Neural cell (in vitro differentiated cells): ENCODE measurements around the gene ZBTB7C. TPM values are rescaled to one million over a fixed set of nuclear protein-coding genes. Genes with fewer than 3 reads are reported as not detected.

Source experiments
- H2AFZ ChIP-seq: fragments of 200-600, 300-800 bp; sonication (generic), shearing (Covaris generic); 2 replicates; pipeline ENCODE4 v1.6.0; 2014; ENCODE audit warnings: low read depth, mild to moderate bottlenecking, antibody characterized with exemption, low read length, moderate library complexity
- H3F3A ChIP-seq: fragments of 200-600 bp; shearing (Covaris generic); 2 replicates; pipeline ENCODE4 v1.6.1; 2016; ENCODE audit warnings: mild to moderate bottlenecking, moderate library complexity, mixed read lengths, antibody characterized with exemption, low read length; ENCODE audit not compliant: insufficient read depth, poor library complexity, severe bottlenecking
- H3K27ac ChIP-seq: fragments of 200-600, 300-800 bp; sonication (generic), shearing (Covaris generic); 2 replicates; pipeline ENCODE4 v1.5.1; 2014; ENCODE audit warnings: mild to moderate bottlenecking, low read length, moderate library complexity
- H3K27me3 ChIP-seq: fragments of 300-800, 200-600 bp; sonication (generic), shearing (Covaris generic); 2 replicates; pipeline ENCODE4 v1.6.0; 2014; ENCODE audit warnings: mild to moderate bottlenecking, low read depth, low read length, moderate library complexity; ENCODE audit not compliant: insufficient read depth
- H3K36me3 ChIP-seq: fragments of 300-800, 200-600 bp; sonication (generic), shearing (Covaris generic); 2 replicates; pipeline ENCODE4 v1.5.1; 2014; ENCODE audit warnings: mild to moderate bottlenecking, antibody characterized with exemption, low read length, moderate library complexity; ENCODE audit not compliant: insufficient read depth
- H3K4me2 ChIP-seq: fragments of 300-800, 200-600 bp; sonication (generic), shearing (Covaris generic); 2 replicates; pipeline ENCODE4 v1.6.0; 2014; ENCODE audit warnings: mild to moderate bottlenecking, low read length
- H3K4me3 ChIP-seq: fragments of 300-800, 200-600 bp; sonication (generic), shearing (Covaris generic); 2 replicates; pipeline ENCODE4 v1.5.1; 2014; ENCODE audit warnings: mild to moderate bottlenecking, low read length, moderate library complexity
- H3K79me2 ChIP-seq: fragments of 200-600 bp; shearing (Covaris generic); replicated peaks from 2 replicates; pipeline ENCODE4 v1.6.0; 2014; ENCODE audit warnings: mild to moderate bottlenecking, low read length, moderate library complexity; ENCODE audit not compliant: insufficient read depth
- H3K9ac ChIP-seq: fragments of 300-800, 200-600 bp; sonication (generic), shearing (Covaris generic); 2 replicates; pipeline ENCODE4 v1.6.1; 2016; ENCODE audit warnings: mild to moderate bottlenecking, low read length, mixed read lengths
- H3K9me2 ChIP-seq: fragments of 200-600 bp; shearing (Covaris generic); 2 replicates; pipeline ENCODE4 v1.6.1; 2016; ENCODE audit warnings: mild to moderate bottlenecking, low read length, mixed read lengths; ENCODE audit not compliant: insufficient read depth
- H3K9me3 ChIP-seq: fragments of 200-600, 300-800 bp; sonication (generic), shearing (Covaris generic); 2 replicates; pipeline ENCODE4 v1.6.1; 2016; ENCODE audit warnings: mild to moderate bottlenecking, mixed run types, low read length, moderate library complexity, mixed read lengths
- H4K20me1 ChIP-seq: fragments of 200-600 bp; shearing (Covaris generic); 2 replicates; pipeline ENCODE4 v1.6.1; 2016; ENCODE audit warnings: mild to moderate bottlenecking, mixed run types; ENCODE audit not compliant: insufficient read depth
- CTCF ChIP-seq: fragments of 450-650 bp; IDR thresholded peaks from 2 replicates; pipeline ENCODE4 v1.5.1; 2014; ENCODE audit warnings: antibody characterized with exemption, mild to moderate bottlenecking, moderate library complexity; ENCODE audit not compliant: poor library complexity, severe bottlenecking
- EP300 ChIP-seq: fragments of 450-650 bp; conservative IDR thresholded peaks from 2 replicates; pipeline ENCODE4 v1.6.1; 2014; ENCODE audit warnings: antibody characterized with exemption, mild to moderate bottlenecking, moderate library complexity; ENCODE audit not compliant: poor library complexity, severe bottlenecking
- EZH2 ChIP-seq: fragments of 200-600, 300-800 bp; shearing (Covaris generic), sonication (generic); IDR thresholded peaks from 2 replicates; pipeline ENCODE4 v1.6.1; 2014; ENCODE audit warnings: antibody characterized with exemption, low read length, borderline replicate concordance, mild to moderate bottlenecking; ENCODE audit not compliant: insufficient read depth, poor library complexity, severe bottlenecking
- MXI1 ChIP-seq: fragments of 450-650 bp; conservative IDR thresholded peaks from 2 replicates; pipeline ENCODE4 v1.6.1; 2014; ENCODE audit warnings: antibody characterized with exemption, mild to moderate bottlenecking; ENCODE audit not compliant: poor library complexity, severe bottlenecking
- POLR2AphosphoS5 ChIP-seq: IDR thresholded peaks from 2 replicates; pipeline ENCODE4 v1.6.1; 2012
- RAD21 ChIP-seq: fragments of 450-650 bp; conservative IDR thresholded peaks from 2 replicates; pipeline ENCODE4 v1.6.1; 2014; ENCODE audit warnings: antibody characterized with exemption, mild to moderate bottlenecking, moderate library complexity
- SMC3 ChIP-seq: fragments of 450-650 bp; conservative IDR thresholded peaks from 2 replicates; pipeline ENCODE4 v1.6.1; 2014; ENCODE audit warnings: antibody characterized with exemption, mild to moderate bottlenecking, moderate library complexity; ENCODE audit not compliant: poor library complexity
- TAF1 ChIP-seq: IDR thresholded peaks from 2 replicates; pipeline ENCODE4 v1.6.1; 2012; ENCODE audit warnings: low read depth
- polyA plus RNA-seq: library from polyadenylated mRNA; depleted of rRNA; stranded (reverse); fragments of >200 nt; gene quantifications from 2 replicates; pipeline ENCODE4 v1.2.3, GENCODE V29; 2014
- TF ChIP-seq, protein P1 (sequence below): IDR thresholded peaks from 2 replicates; pipeline ENCODE4 v1.6.1; 2012; ENCODE audit warnings: borderline replicate concordance

ZBTB7C gene
- polyA plus RNA-seq, 1 donor from 2014 or later: 2.4 TPM

DNA sequence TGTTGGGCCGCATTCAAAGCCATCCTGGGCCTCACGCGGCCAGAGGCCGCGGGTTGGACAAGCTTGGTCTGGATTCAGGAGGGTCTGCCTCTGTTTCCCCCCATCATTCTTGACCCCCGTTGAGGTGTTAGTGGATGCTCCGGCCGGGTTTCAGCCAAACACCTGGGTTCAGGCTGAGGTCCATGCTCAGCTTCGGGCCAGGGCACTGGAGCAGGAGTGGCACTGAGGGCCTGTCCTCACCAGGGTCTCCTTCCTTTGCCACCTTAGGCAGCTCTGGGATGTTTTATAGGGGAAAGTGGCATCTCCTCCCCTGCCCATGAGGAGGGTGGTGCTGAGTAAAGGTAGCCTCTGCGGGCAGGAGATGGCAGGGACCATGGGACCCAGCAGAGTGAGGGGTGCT lies 401.8 kb downstream of the ZBTB7C start:
- no peak for TF ChIP-seq EP300
- no peak for TF ChIP-seq RAD21
- no peak for TF ChIP-seq CTCF
- TF ChIP-seq, protein P1, sequence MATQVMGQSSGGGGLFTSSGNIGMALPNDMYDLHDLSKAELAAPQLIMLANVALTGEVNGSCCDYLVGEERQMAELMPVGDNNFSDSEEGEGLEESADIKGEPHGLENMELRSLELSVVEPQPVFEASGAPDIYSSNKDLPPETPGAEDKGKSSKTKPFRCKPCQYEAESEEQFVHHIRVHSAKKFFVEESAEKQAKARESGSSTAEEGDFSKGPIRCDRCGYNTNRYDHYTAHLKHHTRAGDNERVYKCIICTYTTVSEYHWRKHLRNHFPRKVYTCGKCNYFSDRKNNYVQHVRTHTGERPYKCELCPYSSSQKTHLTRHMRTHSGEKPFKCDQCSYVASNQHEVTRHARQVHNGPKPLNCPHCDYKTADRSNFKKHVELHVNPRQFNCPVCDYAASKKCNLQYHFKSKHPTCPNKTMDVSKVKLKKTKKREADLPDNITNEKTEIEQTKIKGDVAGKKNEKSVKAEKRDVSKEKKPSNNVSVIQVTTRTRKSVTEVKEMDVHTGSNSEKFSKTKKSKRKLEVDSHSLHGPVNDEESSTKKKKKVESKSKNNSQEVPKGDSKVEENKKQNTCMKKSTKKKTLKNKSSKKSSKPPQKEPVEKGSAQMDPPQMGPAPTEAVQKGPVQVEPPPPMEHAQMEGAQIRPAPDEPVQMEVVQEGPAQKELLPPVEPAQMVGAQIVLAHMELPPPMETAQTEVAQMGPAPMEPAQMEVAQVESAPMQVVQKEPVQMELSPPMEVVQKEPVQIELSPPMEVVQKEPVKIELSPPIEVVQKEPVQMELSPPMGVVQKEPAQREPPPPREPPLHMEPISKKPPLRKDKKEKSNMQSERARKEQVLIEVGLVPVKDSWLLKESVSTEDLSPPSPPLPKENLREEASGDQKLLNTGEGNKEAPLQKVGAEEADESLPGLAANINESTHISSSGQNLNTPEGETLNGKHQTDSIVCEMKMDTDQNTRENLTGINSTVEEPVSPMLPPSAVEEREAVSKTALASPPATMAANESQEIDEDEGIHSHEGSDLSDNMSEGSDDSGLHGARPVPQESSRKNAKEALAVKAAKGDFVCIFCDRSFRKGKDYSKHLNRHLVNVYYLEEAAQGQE: no peak
- TF ChIP-seq TAF1: no peak
- no peak for TF ChIP-seq MXI1
- no peak for TF ChIP-seq POLR2AphosphoS5
- TF ChIP-seq EZH2: no peak
- no peak for TF ChIP-seq SMC3
- Histone ChIP-seq H3K79me2 (no peaks in the 10 kb centered on the region), H3K36me3 (no peaks in the 10 kb centered on the region), H3K4me3 (peak overlapping the region; percentile 69), H3K9ac (peak overlapping the region; percentile 62), H4K20me1 (no peaks in the 10 kb centered on the region), H2AFZ (peak overlapping the region; percentile 77), H3K9me2 (no peaks in the 10 kb centered on the region), H3K27me3 (no peaks in the 10 kb centered on the region), H3F3A (no peaks in the 10 kb centered on the region), H3K27ac (no peak overlapping the region), H3K4me2 (no peak overlapping the region), H3K9me3 (no peaks in the 10 kb centered on the region)

- TF ChIP-seq MXI1 (no peak), CTCF (no peak), SMC3 (no peak), TAF1 (no peak), RAD21 (no peak), EP300 (no peak), EZH2 (no peak), POLR2AphosphoS5 (no peak)
- TF ChIP-seq, protein P1: no peak
- H3K9me3 ChIP-seq: no peaks in the 10 kb centered on the region
- H2AFZ ChIP-seq: no peak overlapping the region
- H3K36me3 ChIP-seq: no peaks in the 10 kb centered on the region
- H3K27ac ChIP-seq: no peak overlapping the region
- H3K4me2 ChIP-seq: no peak overlapping the region
- H3K27me3 ChIP-seq: no peaks in the 10 kb centered on the region
- no peak overlapping the region for H3K4me3 ChIP-seq
- H3K9ac ChIP-seq: no peak overlapping the region
- H3K9me2 ChIP-seq: no peaks in the 10 kb centered on the region
- H3K79me2 ChIP-seq: no peaks in the 10 kb centered on the region
- H3F3A ChIP-seq: no peaks in the 10 kb centered on the region
- H4K20me1 ChIP-seq: no peaks in the 10 kb centered on the region
Measured at GRCh38 chr18:48006415-48007175, 402.6 kb downstream of the ZBTB7C start.
